HUES6 (cell line): ENCODE data around the gene FRMD4A.

Source experiments
- H3K27ac ChIP-seq: 2 replicates; pipeline ENCODE4 v1.7.0; 2013; ENCODE audit warnings: low read depth, mild to moderate bottlenecking, low read length, inconsistent platforms
- H3K27me3 ChIP-seq: 2 replicates; pipeline ENCODE4 v1.6.1; 2013; ENCODE audit warnings: low read length; ENCODE audit not compliant: control insufficient read depth, insufficient read depth
- H3K36me3 ChIP-seq: 2 replicates; pipeline ENCODE4 v1.6.1; 2013; ENCODE audit warnings: low read length; ENCODE audit not compliant: control insufficient read depth, insufficient read depth
- H3K4me1 ChIP-seq: 2 replicates; pipeline ENCODE4 v1.6.1; 2013; ENCODE audit warnings: low read length; ENCODE audit not compliant: control insufficient read depth, insufficient read depth
- H3K4me3 ChIP-seq: 2 replicates; pipeline ENCODE4 v1.5.1; 2013; ENCODE audit warnings: low read depth, low read length
- H3K9ac ChIP-seq: one replicate; pipeline ENCODE4 v1.6.1; 2013; ENCODE audit warnings: mild to moderate bottlenecking, low read length
- H3K9me3 ChIP-seq: 2 replicates; pipeline ENCODE4 v1.6.1; 2013; ENCODE audit warnings: low read depth, low read length; ENCODE audit not compliant: control insufficient read depth, insufficient read depth

The FRMD4A gene

DNA sequence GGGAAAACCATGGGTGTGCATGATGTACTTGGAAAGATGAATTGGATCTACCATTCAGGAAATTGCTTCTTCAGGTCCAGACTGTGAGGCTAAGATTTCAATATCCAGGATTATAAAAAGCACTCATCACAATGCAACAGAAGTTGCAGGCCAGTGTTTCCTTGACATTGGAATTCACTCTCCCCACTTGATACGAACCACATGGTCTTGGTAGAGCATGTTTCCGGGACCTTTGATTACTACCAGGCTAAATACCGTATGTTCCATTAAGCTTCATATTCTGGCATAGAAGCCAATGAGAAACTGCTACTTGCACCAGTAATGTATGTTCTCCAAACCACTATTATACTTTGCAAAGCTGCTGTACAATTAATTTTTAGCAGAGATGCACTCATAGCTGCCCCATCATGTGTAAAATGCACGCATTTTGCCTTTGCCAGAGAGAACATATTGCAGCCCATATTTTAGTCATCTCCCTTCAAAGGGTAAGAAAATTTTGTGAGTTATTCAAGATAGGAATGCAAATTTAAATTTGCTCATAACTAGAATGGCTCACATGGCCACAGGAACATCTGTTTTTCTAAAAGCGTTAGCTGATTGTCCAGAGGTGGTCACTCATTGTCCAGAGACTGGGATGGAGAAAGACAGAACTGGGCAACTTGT is 8.1 kb downstream of the FRMD4A start:
- no peaks in the 10 kb centered on the region for H3K27me3 ChIP-seq
- peaks cover 5% of the 10 kb centered on the region; the same call in 1 of the 2 replicates for H3K4me1 ChIP-seq
- no peaks in the 10 kb centered on the region for H3K9me3 ChIP-seq
- H3K9ac ChIP-seq, result no peak overlapping the region
- H3K4me3 ChIP-seq, result no peak overlapping the region
- H3K27ac ChIP-seq, result no peak overlapping the region
- no peaks in the 10 kb centered on the region for H3K36me3 ChIP-seq

DNA sequence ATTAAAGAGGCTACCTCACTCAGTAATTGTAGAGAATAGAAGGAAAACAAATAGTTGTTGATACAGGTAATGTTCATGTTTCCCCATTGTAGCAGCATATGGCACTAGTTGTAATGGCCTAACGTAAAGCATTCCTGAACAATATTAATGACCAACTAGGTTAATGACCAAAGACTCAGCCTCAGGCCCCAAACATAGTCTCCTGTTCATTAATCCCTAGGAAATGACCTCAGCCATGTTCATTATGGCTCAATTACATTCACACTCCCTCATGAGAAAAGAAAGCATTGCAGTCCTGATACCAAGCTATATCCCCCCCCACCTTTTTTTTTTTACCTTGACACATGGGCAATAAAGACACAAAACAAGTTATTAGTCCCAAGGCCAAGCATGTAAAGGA is 12.7 kb downstream of the FRMD4A start:
- Histone ChIP-seq H3K9me3 (no peaks in the 10 kb centered on the region; the same call in 1 of the 2 replicates), H3K36me3 (no peaks in the 10 kb centered on the region), H3K4me1 (peaks cover 5% of the 10 kb centered on the region; the same call in 1 of the 2 replicates), H3K9ac (no peak overlapping the region), H3K4me3 (no peak overlapping the region), H3K27me3 (no peaks in the 10 kb centered on the region), H3K27ac (no peak overlapping the region)

DNA sequence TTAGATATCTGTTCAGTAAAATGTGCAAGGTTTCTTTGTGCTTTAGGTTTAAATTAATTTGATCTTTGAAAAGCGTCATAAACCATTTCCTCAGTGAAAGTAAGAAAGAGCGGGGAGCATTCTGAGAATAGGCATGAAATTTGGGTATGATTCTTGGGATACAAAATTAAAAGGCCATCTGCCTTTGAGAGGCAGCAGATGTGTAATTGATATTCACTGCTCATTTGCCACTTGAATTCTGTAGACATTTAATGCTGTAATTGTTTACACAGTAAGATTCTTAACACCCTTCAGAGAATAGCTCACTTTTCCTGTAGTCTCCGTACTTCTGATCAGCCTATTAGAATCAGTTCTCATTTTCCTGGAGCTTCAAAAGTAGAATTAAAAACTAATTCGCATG is 18.7 kb downstream of the FRMD4A start:
- Histone ChIP-seq H3K4me1 (no peaks in the 10 kb centered on the region), H3K4me3 (no peak overlapping the region), H3K27me3 (no peaks in the 10 kb centered on the region), H3K9ac (no peak overlapping the region), H3K27ac (no peak overlapping the region), H3K9me3 (no peaks in the 10 kb centered on the region; the same call in 1 of the 2 replicates), H3K36me3 (no peaks in the 10 kb centered on the region)

DNA sequence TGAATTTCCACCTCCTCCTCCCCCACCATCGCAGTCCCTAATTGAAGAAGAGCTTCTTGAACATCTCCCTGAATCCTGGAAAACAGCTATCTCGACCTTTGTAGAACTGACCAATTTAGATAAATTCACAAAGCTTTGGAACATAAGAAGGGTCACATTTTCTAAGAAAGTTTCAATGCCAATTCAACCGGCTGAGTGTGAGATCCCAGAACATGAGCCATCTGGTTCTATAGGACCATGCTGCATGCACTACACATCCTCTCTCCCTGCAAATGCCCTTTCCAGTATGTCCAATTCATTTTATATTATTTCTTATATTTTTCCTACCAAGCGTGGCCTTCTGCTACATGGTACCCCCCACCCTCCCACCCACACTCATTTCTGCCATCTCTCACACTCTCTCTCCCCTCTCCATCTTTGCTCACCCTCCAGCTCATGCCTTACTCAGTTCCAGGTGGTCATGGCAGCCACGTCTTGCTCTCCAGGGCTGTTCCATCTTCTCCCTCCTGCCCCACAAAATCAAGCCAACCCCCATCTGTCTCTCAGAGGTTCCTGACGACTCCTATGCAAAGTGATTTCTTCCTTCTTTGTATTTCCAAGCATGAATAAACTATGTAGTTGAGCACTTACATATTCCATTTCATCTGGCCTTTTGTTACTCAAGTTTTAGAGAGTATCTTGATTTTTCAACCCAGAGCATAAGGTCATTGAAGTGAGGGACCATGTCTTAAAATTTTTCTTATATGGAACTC is 19.3 kb downstream of the FRMD4A start:
- Histone ChIP-seq H3K4me3 (no peak overlapping the region), H3K27ac (no peak overlapping the region), H3K9ac (no peak overlapping the region), H3K9me3 (no peaks in the 10 kb centered on the region), H3K4me1 (no peaks in the 10 kb centered on the region), H3K27me3 (no peaks in the 10 kb centered on the region), H3K36me3 (no peaks in the 10 kb centered on the region)

DNA sequence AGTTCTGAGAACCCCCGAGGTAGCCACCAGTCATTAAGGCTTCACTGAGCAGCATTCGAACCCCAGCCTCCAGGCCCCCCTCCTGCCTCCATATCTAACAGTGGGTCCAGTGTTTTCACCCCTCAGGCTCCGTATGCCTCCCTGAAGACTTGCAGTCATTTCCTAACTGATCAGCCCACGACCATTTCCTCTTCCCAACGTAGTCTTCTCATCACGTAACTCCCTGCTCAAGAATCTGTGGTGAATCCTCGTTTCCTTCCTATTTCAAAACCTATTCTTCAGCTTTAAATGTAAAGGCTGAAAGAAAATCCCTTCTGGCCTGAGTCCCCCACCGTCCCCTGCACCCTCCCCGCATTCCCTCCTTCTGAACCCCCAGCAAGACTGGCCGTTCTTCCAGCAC is 21.1 kb downstream of the FRMD4A start:
- Histone ChIP-seq H3K4me1 (no peaks in the 10 kb centered on the region), H3K4me3 (no peak overlapping the region), H3K27ac (no peak overlapping the region), H3K9me3 (no peaks in the 10 kb centered on the region), H3K36me3 (no peaks in the 10 kb centered on the region), H3K27me3 (no peaks in the 10 kb centered on the region), H3K9ac (no peak overlapping the region)

DNA sequence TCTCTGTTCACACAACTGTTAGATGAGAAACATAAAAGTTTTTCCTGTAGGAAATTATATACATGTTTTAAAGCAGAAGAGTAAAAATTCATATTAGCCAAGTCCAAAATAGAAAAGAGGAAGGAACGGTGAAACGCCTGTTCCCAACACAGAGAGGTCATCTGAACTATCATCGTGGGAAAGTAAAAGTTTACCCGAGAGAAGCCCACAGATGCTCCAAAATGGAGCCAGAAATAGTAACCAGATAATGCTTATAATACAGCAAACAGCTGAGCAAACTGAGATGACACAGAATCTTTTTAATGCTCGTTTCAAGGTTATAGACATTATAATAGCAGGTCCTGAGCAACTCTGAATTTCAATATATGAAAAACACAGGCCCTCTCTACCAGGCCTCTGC is 24.5 kb downstream of the FRMD4A start:
- Histone ChIP-seq H3K9ac (no peak overlapping the region), H3K9me3 (no peaks in the 10 kb centered on the region), H3K27me3 (no peaks in the 10 kb centered on the region), H3K36me3 (no peaks in the 10 kb centered on the region), H3K4me1 (no peaks in the 10 kb centered on the region), H3K4me3 (no peak overlapping the region), H3K27ac (no peak overlapping the region)

DNA sequence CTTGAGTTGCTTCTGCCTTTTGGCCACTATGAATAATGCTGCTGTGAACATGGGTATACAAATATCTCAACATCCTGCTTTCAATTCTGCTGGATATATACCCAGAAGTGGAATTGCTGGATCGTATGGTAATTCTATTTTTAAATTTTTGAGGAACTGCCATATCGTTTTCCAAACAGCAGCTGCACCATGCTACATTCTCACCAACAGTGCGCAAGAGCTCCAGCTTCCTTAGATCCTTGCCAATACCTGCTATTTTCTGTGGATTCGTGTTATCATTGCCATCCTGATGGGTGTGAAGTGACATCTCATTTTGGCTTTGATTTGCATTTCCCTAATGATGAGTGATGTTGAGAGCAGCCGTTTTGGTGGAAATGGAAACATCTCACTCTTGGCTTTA is 26.7 kb downstream of the FRMD4A start:
- Histone ChIP-seq H3K4me3 (no peak overlapping the region), H3K4me1 (no peaks in the 10 kb centered on the region), H3K27ac (no peak overlapping the region), H3K27me3 (no peaks in the 10 kb centered on the region), H3K9ac (no peak overlapping the region), H3K36me3 (no peaks in the 10 kb centered on the region), H3K9me3 (no peaks in the 10 kb centered on the region)

DNA sequence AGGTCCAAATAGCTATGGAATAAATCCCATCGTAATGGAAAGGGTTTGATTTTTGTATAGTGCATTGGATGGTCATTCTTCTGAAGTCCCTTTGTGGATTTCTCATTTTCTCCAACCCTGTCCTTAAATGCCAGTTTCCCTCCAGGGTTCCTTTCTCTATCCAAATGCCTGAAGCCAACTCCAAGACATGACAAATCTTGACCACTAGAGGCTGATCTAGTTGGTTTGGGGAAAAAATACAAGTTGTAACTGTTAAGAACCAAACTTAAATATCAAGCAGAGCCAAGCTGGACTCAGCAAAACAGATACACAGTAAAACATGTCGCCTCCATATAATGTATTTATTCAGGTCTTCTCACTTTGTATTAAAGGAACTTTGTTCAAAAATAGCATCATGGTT is 28.7 kb downstream of the FRMD4A start:
- H3K4me1 ChIP-seq, result no peaks in the 10 kb centered on the region

DNA sequence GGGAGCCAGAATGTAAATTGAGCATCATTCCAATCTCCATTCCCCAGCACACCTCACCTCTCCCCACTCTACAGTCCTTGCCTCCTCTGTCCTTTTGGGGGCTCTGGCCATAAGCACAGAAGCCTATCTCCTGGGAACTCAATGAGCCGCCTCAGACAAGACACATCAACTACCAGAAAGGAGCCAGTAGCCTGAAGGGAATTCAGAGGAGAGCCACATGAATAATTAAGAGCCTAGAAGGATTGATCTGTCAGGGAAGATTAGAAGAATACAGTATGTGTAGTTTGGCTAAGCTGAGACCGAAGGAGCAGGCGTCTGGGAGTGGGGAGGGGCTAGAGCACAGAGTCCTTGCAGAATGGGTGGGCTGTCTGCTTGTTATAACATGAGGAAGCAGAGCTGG is 31.2 kb downstream of the FRMD4A start:
- H3K4me3 ChIP-seq, result no peak overlapping the region
- H3K27ac ChIP-seq, result no peak overlapping the region
- H3K9me3 ChIP-seq, result no peaks in the 10 kb centered on the region
- H3K9ac ChIP-seq, result no peak overlapping the region
- H3K4me1 ChIP-seq, result peaks cover 4% of the 10 kb centered on the region; the same call in 1 of the 2 replicates
- H3K27me3 ChIP-seq, result no peaks in the 10 kb centered on the region
- H3K36me3 ChIP-seq, result no peaks in the 10 kb centered on the region

More for the DNA sequence above, 28.7 kb downstream of the FRMD4A start:
- Histone ChIP-seq H3K9ac (no peak overlapping the region), H3K27ac (no peak overlapping the region), H3K36me3 (no peaks in the 10 kb centered on the region), H3K4me3 (no peak overlapping the region), H3K9me3 (no peaks in the 10 kb centered on the region), H3K27me3 (no peaks in the 10 kb centered on the region)

DNA sequence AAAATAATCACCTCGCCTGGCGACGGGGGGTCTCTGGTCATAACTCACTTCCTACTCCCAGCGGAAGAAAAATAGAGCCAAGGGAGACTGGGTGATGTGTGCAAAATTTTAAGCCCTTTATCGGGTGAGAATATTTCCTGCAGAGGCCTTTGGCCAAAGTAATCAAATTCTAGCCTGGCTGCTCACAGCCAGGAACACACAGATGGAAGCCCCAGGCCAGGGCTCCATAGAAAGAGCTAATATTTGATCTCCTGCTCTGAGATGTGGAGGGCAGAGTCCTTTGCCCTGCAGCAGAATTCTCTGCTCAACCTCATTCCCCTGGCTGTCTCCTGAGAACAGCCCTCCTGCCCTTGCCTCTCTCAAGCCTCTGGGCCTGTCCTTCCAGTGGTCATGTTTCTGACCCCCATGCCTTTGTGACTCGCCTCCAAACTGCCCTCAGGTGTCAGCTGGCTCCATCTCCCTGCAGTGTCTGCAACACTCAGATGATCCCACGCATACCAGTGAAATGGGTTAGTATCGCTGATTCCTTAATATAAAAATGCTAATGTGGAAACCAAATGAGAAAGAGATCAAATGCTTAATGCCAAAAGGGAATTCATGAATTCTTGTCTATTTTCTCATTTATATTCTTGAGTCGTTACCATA is 34.5 kb downstream of the FRMD4A start:
- Histone ChIP-seq H3K4me1 (peaks cover 4% of the 10 kb centered on the region; the same call in 1 of the 2 replicates), H3K27me3 (no peaks in the 10 kb centered on the region), H3K9me3 (peaks cover 7% of the 10 kb centered on the region; the same call in 1 of the 2 replicates), H3K9ac (no peak overlapping the region), H3K27ac (no peak overlapping the region), H3K36me3 (no peaks in the 10 kb centered on the region), H3K4me3 (no peak overlapping the region)
